ENCODE measurements around the gene CPNE5. TPM values are rescaled to one million over a fixed set of nuclear protein-coding genes. Genes with fewer than 3 reads are reported as not detected.

The CPNE5 gene
- total RNA-seq, 1 experiment from 2014 or later = 0.63 TPM

GRCh38 chr6:36787210-36787609 is 52.0 kb downstream of the CPNE5 start:
- DNase-seq (ENCODE audit: low read depth, low spot score) = no peak
- in situ Hi-C loops (cut with HindIII; ENCODE audit: low pct_unique_long_range_greater_than_20kb, low sequenced_read_pairs) = no loop called here

DNA sequence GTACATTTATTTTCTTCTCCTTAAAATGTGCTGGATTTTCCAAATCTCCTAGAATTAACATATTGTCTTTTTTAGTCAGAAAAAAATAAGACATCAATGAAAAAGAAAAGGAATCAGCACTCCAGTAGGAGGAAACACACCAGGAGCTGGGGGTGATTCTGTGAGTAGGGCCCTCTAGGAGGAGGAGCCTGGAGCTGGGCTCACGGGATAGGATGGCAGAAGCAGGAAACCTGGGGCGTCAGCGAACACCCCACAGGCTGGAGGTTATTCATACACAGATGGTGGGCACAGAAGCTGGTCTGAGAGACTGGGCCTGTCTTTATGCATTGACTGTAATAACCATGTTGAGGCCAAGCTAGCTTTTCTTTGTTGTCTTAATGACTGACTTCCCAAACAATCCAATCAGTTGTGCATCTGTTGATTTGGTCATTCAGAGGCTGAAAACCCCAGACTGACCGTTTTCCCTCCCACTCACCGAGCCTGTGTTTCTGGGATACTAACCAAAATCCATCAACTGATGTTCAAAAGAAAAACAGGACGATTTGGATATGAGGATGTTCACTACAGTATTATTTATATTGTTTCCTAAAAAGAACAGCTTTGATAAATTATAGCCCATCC is 53.1 kb downstream of the CPNE5 start:
- in situ Hi-C loops (cut with HindIII; ENCODE audit: low pct_unique_long_range_greater_than_20kb, low sequenced_read_pairs) = no loop called here
- DNase-seq (ENCODE audit: low read depth, low spot score) = no peak

GRCh38 chr6:36784376-36784636 is 54.9 kb downstream of the CPNE5 start:
- in situ Hi-C loops (cut with HindIII; ENCODE audit: low pct_unique_long_range_greater_than_20kb, low sequenced_read_pairs) = no loop called here

DNA sequence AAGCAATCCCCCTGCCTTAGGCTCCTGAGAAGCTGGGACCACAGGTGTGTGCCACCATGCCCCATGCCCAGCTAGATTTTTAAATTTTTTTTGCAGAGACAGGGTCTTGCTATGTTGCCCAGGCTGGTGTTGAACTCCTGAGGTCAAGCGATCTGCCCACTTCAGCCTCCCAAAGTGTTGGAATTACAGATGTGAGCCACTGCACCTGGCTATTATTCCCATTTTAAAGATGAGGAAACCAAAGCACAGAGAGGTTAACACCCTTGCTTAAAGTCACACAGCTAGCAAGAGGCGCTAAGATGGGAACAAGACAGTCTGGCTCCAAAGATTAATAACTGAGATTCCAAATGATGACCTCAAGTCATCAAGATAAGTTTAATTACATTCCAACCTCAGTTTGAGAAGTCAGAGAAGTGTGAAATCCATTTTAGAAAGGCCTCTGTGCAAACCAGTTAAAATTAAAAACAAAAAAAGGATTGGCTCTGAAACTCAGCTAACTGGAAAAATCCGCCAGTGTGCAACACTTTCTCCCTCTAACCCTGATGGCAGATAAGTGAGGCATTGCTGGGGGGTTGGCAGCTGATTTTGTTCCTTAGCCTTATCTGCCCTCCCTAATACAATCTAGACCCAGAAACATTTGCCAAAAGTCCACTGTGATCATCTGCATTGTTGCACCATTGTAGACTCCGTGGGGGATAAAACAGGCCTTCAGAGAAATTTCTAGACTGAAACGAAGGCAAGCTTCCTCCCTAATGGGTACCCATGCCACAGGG is 55.5 kb downstream of the CPNE5 start:
- in situ Hi-C loops (cut with HindIII; ENCODE audit: low pct_unique_long_range_greater_than_20kb, low sequenced_read_pairs) = no loop called here
- DNase-seq (ENCODE audit: low read depth, low spot score) = no peak

More at GRCh38 chr6:36784376-36784636, 54.9 kb downstream of the CPNE5 start:
- DNase-seq (ENCODE audit: low read depth, low spot score) = no peak

- in situ Hi-C loops (cut with HindIII; ENCODE audit: low pct_unique_long_range_greater_than_20kb, low sequenced_read_pairs) = no loop called here
- DNase-seq (ENCODE audit: low read depth, low spot score) = no peak
These were observed 57.6 kb downstream of the CPNE5 start for GRCh38 chr6:36781669-36782068.

GRCh38 chr6:36780442-36781177 is 58.6 kb downstream of the CPNE5 start:
- DNase-seq (ENCODE audit: low read depth, low spot score) = no peak
- in situ Hi-C loops (cut with HindIII; ENCODE audit: low pct_unique_long_range_greater_than_20kb, low sequenced_read_pairs) = no loop called here

DNA sequence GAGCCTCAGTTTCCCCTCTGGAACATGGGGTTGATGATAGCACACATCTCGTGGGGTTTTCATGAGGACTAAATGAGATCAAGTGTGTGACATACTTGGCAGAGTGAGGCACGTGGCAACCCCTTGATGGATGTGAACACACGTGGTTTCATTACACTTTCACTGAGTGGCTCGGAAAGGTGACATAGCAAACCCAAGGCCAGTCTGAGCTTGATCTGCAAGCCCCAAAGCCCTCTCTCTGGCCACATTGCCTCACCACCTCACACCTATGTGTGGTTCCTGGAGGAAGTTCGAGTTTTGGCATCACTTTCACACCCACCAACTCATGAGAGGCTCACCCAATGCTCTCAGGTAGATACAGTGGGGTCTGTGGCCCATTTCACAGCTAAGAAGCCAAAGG is 60.0 kb downstream of the CPNE5 start:
- DNase-seq (ENCODE audit: low read depth, low spot score) = no peak
- in situ Hi-C loops (cut with HindIII; ENCODE audit: low pct_unique_long_range_greater_than_20kb, low sequenced_read_pairs) = no loop called here

- in situ Hi-C loops (cut with HindIII; ENCODE audit: low pct_unique_long_range_greater_than_20kb, low sequenced_read_pairs) = no loop called here
- DNase-seq (ENCODE audit: low read depth, low spot score) = no peak
These were observed 61.4 kb downstream of the CPNE5 start for GRCh38 chr6:36777801-36778200.

- in situ Hi-C loops (cut with HindIII; ENCODE audit: low pct_unique_long_range_greater_than_20kb, low sequenced_read_pairs) = no loop called here
- no peak for DNase-seq (ENCODE audit: low read depth, low spot score)
These were observed 63.1 kb downstream of the CPNE5 start for GRCh38 chr6:36776167-36776566.

DNA sequence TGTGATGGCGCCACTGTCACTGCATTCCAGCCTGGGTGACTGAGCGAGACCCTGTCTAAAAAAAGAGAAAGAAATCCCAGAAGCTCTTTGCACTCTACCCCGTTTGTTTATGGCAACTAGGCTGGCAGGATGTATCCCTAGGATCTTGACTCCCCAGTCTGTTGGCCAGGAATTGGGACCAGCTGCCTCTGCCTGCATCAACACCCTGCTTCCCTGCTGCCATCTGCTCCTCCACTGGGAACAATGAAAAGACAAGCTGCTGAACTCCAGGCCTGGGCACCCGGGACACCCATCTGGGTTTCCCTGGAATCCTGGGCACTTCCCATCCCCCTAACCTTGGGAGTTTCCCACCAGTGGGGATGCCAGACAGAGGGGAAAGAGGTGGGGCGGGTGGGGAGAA is 64.9 kb downstream of the CPNE5 start:
- in situ Hi-C loops (cut with HindIII; ENCODE audit: low pct_unique_long_range_greater_than_20kb, low sequenced_read_pairs) = no loop called here
- no peak for DNase-seq (ENCODE audit: low read depth, low spot score)

GRCh38 chr6:36772397-36772796 is 66.8 kb downstream of the CPNE5 start:
- in situ Hi-C loops (cut with HindIII; ENCODE audit: low pct_unique_long_range_greater_than_20kb, low sequenced_read_pairs) = no loop called here

DNA sequence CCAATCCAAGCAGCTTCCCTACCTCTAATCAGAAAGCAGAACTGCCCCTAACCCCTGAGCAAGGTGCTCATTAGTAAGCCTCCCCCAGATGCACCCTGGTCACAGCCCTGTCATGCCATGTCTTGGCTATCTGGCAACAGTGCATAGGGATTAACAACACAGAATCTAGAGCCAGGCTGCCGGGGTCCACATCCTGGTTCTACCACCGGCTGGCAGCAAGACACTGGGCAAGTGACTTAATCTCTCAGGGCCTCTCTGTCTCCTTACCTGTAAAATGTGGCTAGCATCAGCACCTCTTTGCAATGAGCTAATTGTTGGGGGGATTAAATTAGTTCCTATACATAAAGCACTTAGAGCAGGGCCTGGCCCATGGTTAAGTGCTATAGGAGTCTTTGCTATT is 68.1 kb downstream of the CPNE5 start:
- in situ Hi-C loops (cut with HindIII; ENCODE audit: low pct_unique_long_range_greater_than_20kb, low sequenced_read_pairs) = no loop called here
- no peak for DNase-seq (ENCODE audit: low read depth, low spot score)

More at GRCh38 chr6:36772397-36772796, 66.8 kb downstream of the CPNE5 start:
- DNase-seq (ENCODE audit: low read depth, low spot score) = no peak

GRCh38 chr6:36769676-36770499 is 69.4 kb downstream of the CPNE5 start:
- DNase-seq (ENCODE audit: low read depth, low spot score) = peak; percentile 28
- in situ Hi-C loops (cut with HindIII; ENCODE audit: low pct_unique_long_range_greater_than_20kb, low sequenced_read_pairs) = no loop called here

DNA sequence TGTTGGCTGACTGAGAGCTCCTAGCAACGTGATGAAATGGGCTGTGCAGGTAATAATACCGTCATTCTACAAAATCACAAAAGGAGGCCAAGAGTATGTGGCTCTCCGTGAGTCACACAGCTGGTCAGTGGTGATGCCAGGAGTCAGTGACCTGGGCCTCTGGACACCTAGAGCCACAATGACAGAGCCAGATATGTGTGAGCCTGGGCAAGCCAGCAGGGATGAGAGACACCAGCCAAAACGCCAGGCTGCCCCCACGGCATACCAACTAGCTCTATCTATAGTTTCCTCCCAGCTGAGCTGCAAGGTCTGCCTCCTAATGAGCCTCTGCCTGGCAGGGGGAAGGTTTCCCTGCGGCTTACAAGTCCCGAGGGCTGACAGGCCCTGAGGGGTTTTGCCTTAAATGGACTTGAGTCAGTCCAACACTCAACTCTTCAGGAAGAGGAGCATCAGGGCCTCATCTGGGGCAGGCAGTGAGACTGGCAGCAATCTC is 70.0 kb downstream of the CPNE5 start:
- in situ Hi-C loops (cut with HindIII; ENCODE audit: low pct_unique_long_range_greater_than_20kb, low sequenced_read_pairs) = no loop called here
- no peak for DNase-seq (ENCODE audit: low read depth, low spot score)

- in situ Hi-C loops (cut with HindIII; ENCODE audit: low pct_unique_long_range_greater_than_20kb, low sequenced_read_pairs) = no loop called here
- no peak for DNase-seq (ENCODE audit: low read depth, low spot score)
These were observed 72.8 kb downstream of the CPNE5 start for GRCh38 chr6:36766399-36766945.

- in situ Hi-C loops (cut with HindIII; ENCODE audit: low pct_unique_long_range_greater_than_20kb, low sequenced_read_pairs) = no loop called here
These were observed 73.4 kb downstream of the CPNE5 start for GRCh38 chr6:36765594-36766398.

DNA sequence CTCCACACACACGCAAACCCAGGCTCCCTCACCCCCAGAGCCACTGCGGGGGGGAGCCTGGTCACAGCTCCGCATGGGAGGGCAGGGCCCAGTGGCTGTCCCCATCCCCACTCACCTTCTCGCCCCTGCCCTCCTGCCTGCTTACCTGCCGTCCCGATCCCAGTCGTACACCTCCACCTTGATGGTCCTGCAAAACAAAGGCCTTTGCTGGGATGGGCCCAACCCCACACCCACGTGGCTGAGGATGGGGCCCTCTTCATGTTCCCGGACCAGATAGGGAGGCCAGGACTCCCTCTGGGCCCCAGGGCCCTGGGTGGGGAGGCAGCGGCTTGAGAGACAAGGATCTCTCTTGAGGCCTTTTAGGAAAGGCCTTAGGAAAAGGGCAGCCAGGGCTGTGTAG is 74.1 kb downstream of the CPNE5 start:
- no peak for DNase-seq (ENCODE audit: low read depth, low spot score)
- in situ Hi-C loops (cut with HindIII; ENCODE audit: low pct_unique_long_range_greater_than_20kb, low sequenced_read_pairs) = no loop called here

More at GRCh38 chr6:36765594-36766398, 73.4 kb downstream of the CPNE5 start:
- peak; percentile 89 for DNase-seq (ENCODE audit: low read depth, low spot score)
